Astrocyte (in vitro differentiated cells and primary cell): Measurements from ENCODE around the gene CCZ1B.

ENCODE experiments used
- CTCF ChIP-seq: IDR thresholded peaks from 2 replicates; pipeline ENCODE4 v1.5.1; 2011; ENCODE audit warnings: low read depth, mild to moderate bottlenecking, inconsistent platforms, low read length, moderate library complexity; ENCODE audit not compliant: insufficient read depth
- EZH2 ChIP-seq: IDR thresholded peaks from 2 replicates; pipeline ENCODE4 v1.6.1; 2012; ENCODE audit warnings: mild to moderate bottlenecking, low read length, inconsistent platforms; ENCODE audit not compliant: insufficient read depth

GRCh38 chr7:6831018-6831725 lies 5.1 kb upstream of the CCZ1B start:
- TF ChIP-seq CTCF (no peak), EZH2 (no peak)
